ENCODE results near the gene HPDL.
"Not testable (repeated sequence)": the region's sequence is repeated elsewhere in the genome, so short reads cannot be mapped to it uniquely, and the experiment has no call there.

The HPDL gene

DNA sequence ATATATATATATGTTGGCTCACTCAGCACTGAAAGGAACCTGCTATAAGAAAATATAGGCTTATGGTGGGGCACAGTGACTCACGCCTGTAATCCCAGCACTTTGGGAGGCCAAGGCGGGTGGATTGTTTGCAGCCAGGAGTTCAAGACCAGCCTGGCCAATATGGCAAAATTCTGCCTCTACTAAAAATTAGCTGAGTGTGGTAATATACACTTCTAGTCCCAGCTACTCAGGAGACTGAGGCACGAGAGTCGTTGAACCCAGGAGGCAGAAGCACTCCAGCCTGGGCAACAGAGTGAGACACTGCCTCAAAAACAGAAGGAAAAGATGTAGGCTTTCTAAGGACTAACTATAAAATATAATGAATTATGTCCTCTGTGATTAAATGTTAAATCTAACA is 28.1 kb downstream of the HPDL start:
- DNase-seq = no peak

DNA sequence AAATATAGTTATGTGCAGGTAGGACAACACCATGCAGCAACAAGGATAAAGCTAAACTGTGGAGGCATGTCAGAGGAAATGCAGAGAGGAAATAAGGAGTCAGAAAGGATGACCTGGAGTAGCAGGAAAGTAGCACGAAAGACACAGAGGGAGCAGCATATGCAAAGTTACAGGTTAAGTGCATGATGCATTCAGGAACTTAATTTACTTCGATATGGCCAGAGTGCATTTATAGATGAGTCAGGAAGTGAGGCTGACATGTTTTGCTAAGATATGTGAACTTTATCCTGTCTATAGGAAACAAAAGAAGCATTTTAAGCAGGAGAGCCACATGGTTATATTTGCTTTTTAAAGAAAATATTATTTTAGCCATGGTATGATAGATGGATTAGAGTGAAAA is 29.0 kb downstream of the HPDL start:
- DNase-seq = no peak

DNA sequence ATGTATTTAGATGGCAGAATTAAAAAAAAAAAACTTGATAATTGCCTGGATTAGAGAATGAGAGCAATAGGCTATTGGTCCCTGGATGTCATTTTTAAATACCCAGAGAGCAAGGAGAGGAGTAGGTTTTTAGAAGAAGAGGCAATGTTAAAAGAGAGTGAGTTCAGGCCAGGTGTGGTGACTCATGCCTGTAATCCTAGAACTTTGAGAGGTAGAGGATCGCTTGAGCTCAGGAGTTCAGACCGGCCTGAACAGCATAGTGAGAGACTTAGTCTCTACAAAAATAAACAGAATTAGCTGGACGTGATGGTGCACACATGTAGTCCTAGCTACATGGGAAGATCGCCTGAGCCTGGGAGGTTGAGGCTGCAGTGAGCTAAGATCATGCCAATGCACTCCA is 29.5 kb downstream of the HPDL start:
- DNase-seq = no peak

DNA sequence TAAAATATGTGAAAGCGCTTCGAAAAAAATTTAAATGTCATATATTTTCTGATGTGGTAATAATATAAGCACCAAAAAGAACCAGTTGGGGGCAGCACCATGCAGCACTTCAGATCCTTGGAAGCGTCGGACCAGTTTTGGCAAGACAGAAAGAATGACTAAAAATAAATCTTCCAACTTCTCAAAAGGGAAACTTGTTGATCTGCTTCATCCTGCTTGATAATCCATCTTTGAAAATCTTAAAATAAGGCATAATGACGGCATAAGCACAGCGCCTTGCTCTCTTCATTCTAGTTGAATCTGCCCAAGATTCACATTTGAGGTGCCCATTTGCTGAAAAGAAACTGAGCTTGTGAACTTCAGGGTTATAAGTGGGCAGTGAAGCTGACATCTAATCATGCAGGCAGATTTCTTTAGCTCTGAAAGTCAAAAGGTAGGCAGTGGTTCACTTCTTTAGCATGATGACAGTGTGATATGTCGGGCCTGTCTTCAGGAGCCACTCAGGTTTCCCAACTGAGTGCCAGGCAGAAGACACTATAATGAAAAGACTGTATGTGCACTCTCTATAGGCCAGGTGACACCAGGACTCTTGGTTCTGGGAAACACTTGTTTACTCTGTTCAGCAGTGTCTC is 33.3 kb downstream of the HPDL start:
- peak; percentile 78 for DNase-seq

DNA sequence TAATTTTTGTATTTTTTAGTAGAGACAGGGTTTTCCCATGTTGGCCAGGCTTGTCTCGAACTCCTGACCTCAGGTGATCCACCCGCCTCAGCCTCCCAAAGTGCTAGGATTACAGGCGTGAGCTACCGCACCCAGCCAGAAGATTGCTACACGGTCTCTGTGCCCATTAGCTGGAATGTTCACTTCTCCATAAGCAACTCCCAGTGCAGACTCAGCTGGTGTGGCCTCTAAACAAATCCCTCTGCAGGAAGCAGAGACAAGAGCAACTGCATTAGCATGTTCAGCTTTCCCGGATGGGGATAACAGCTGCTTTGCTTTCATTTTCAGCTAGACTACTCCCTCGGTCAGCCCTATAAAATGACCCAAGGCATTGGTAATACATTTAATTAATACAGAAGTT is 34.3 kb downstream of the HPDL start:
- not testable (repeated sequence) for DNase-seq

DNA sequence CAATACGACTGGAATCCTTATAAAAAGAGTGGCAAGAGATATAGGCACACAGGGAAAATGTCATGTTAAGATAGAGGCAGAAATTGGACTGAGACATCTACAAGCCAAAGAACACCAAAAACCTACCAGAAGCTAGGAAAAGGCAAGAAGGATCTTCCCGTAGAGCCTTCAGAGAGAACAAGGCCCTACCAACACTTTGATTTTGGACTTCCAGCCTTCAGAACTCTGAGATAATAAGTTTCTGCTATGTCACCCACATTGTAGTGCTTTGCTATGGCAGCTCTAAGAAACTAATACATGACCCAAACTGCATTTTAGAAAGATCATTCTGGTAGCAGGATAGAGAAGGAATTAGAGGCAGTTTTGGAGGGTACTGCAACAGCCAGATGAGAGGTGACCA is 37.6 kb downstream of the HPDL start:
- DNase-seq = no peak

DNA sequence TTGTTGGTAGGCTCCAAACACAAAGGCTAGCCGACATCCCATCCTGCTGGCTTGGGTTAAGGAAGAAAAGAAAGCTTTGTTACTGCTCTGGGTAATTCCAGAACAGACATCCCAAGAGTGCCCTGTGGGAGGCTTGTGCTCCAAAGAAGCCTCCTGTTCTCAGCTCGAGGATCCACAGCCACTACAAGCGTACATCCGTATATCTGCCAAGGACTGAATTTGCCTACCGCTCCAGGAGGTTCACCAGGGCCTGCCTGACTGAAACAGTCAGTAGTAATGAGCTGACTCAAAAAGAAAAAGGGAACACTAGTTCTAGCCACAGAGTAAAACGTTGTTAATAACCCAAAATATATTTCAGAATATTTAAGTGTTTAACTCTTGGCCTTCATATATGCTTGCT is 38.4 kb downstream of the HPDL start:
- DNase-seq = no peak

DNA sequence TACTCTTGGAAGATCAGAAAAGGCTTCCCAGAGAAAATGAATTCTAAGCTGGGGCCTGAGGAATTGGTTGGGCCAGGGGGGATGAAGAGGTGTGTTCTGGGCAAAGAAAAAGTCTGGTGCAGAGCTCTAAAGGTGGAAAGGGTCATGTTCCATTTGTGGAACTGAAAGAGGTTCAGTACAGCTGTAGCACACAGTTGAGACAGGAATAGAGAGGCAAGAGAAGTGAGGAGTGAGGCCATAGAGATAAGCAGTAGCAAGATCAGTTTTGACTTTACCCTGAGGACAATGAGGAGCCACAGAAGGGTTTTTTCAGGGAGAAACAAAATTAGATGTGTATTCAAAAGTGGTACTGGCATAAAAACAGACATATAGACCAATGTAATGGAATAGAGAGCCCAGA is 43.9 kb downstream of the HPDL start:
- DNase-seq = no peak

DNA sequence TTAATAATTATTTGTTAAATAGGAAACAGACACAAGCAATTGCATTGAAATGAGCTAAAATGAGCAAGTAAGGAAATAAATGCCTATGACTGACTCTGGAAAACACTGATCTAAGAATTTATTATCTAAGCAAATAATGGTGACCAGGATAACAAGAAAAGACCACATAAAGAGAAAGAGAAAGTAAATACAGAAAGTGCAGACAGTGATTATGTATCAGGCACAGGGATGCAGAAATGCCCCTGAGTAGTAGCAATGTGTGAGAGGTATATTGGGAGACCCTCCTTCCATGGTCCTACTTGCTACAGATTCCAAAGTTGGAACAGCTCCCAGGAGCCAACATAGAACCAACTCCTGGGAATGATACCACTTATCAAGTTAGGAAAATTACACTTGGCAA is 46.9 kb downstream of the HPDL start:
- DNase-seq = no peak

DNA sequence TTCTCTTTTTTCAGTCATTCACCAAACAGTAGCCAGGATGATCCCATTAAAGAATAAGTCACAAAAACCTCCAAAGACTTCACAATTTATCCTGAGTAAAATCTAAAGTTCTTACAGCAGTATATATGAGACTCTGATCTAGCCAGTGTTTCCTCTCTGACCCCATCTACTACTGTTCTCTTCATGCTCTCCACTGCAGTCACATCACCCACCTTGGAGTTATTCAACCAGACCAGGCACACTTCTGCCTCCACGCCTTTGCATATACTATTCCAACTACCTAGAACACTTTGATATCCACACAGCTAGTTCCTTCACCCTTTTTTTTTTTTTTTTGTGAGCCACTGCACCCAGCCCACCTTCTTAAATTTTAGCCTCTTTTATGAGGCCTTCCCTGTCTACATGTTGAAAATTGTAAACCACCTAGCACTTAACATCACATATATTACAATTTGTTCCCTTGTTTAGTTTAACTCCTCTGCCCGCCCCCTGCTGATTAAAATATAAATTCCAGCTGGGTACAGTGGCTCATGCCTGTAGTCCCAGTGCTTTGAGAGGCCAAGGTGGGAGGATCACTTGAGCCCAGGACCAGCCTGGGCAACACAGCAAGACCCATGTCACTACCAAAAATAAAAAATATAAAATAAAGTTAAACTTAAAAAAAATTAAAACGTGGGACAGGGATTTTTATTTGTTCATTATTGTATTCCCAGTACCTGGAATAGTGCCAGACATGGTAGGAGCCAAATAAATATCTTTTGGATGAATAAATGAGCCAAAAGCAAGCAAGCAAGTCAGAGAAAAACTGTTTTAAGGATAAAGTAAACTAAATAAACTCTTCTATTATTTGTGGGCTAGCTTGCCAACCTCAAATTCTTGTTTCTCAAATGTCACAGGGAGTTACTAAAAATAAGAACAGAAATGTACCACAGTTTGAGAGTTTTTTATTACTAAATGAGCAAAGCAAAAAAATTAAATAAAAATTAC is 48.7 kb downstream of the HPDL start:
- DNase-seq = no peak

DNA sequence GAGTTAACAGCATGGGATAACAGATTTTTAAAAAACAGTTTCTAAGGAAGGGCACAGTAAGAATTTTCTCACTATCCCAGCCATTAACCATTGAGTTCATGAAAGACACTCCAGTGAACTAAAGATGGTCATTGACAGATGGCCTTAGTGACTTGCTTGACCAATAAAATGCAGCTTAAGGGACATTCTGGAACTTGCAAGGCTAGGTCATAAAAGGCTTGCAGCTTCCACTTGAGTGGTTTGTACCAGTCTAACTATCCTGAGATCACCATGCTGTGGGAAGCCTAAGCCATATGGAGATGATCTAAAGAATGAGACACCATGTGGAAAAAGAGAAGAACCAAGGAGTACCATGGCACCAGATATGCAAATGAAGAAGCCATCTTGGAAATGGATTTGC is 51.5 kb downstream of the HPDL start:
- DNase-seq = no peak
